ENCODE measurements around the gene PCMT1. TPM values are rescaled to one million over a fixed set of nuclear protein-coding genes. Genes with fewer than 3 reads are reported as not detected.

Gene PCMT1
- total and polyA plus RNA-seq, 10 of the 15 experiments (the other 5 are each of a cell fraction or from before 2014, with no cell fraction given) = 48.5 to 126 (median 81.2) TPM

DNA sequence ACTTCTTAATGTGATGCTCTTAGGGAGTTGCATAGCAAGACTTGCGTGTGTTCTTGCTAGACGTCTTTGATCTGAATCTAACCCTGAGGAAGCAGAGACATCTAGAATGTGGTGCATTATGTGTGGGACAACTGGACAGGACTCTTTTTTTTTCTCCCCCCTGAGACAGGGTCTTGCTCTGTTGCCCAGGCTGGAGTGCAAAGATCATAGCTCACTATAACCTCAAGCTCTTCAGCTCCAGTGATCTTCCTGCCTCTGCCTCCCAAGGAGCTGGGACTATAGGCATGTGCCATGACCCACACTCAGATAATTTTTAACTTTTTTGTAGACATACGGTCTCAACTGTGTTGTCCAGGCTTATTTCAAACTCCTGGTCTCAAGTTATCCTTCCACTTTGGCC lies 34.0 kb downstream of the PCMT1 start:
- Histone ChIP-seq H3K4me3 (no peak overlapping the region), H3K9ac (ENCODE audit: control insufficient read depth, insufficient read depth, low read length) (no peak overlapping the region), H3K4me1 (ENCODE audit: control insufficient read depth, insufficient read depth, low read length) (no peaks in the 10 kb centered on the region), H3K36me3 (ENCODE audit: control insufficient read depth in 2 of 2, insufficient read depth in 2 of 2, low read length in 1 of 2) (peaks cover 0 to 5% of the 10 kb centered on the region in 2 experiments; a peak in 2 of 4 replicates), H3K79me2 (ENCODE audit: control insufficient read depth, insufficient read depth, low read length) (no peaks in the 10 kb centered on the region), H3K27me3 (replicated peaks in 1 of 2; ENCODE audit: control insufficient read depth in 2 of 2, insufficient read depth in 2 of 2, low read length in 1 of 2) (no peaks in the 10 kb centered on the region), H3K9me3 (replicated peaks; ENCODE audit: control insufficient read depth, insufficient read depth, low read length) (no peaks in the 10 kb centered on the region), H4K20me1 (ENCODE audit: control insufficient read depth, insufficient read depth) (no peaks in the 10 kb centered on the region), H3K4me2 (ENCODE audit: control insufficient read depth, insufficient read depth) (no peak overlapping the region), H2AFZ (ENCODE audit: control insufficient read depth, low read depth, low read length) (no peak overlapping the region), H3K27ac (ENCODE audit: control insufficient read depth, insufficient read depth) (no peak overlapping the region)
- ChIA-PET POLR2A (interaction anchor here (0.7 kb wide), 1 partner anchor 35 kb away, joined by 3 read pairs; no protein-coding TSS in a partner anchor), RAD21 (ENCODE audit: unreplicated experiment) (no interaction called here), SMC1A (ENCODE audit: uncharacterized antibody, unreplicated experiment) (interaction anchor here (0.7 to 1.3 kb wide), 2 partner anchors 10 to 19 kb away, joined by 3 to 4 read pairs; no protein-coding TSS in a partner anchor), CTCF (interaction anchor here (0.6 to 0.7 kb wide), 2 partner anchors 19 to 304 kb away, joined by 3 to 4 read pairs; no protein-coding TSS in a partner anchor)
- 96% methylated on average over 3 of the region's 3 CpGs for WGBS (ENCODE audit: insufficient coverage, insufficient replicate concordance, low lambda C conversion rate, missing lambda C conversion rate)
- TF ChIP-seq CTCF (IDR thresholded peaks at IDR 0.05 in 2 of 3, conservative IDR thresholded peaks at IDR 0.05 in 1 of 3; ENCODE audit: control insufficient read depth in 2 of 3, extremely low read depth in 1 of 3, insufficient read depth in 1 of 3, low read depth in 3 of 3, low read length in 3 of 3) = no peak
- no peak for TF ChIP-seq ETV6 (conservative IDR thresholded peaks at IDR 0.05 in 1 of 2, IDR thresholded peaks at IDR 0.05 in 1 of 2; ENCODE audit: borderline replicate concordance in 1 of 2, low read depth in 1 of 2)
- DNase-seq (ENCODE audit: low read depth, low spot score) = no peak
- in situ Hi-C loops (cut with MboI) (no loop called here), intact Hi-C loops (cut with micrococcal nuclease; ENCODE audit: unreplicated experiment) (no loop called here)
- FAIRE-seq = no peak
- no peak for ATAC-seq
- BruUV-seq (replicated peaks) = no TSS peak

GRCh38 chr6:149806127-149806526 lies 56.6 kb downstream of the PCMT1 start:
- Histone ChIP-seq H3K79me2 (ENCODE audit: control insufficient read depth, insufficient read depth, low read length) (no peaks in the 10 kb centered on the region), H3K4me3 (no peak overlapping the region), H3K9me3 (replicated peaks; ENCODE audit: control insufficient read depth, insufficient read depth, low read length) (no peaks in the 10 kb centered on the region), H3K4me2 (ENCODE audit: control insufficient read depth, insufficient read depth) (no peak overlapping the region), H3K9ac (ENCODE audit: control insufficient read depth, insufficient read depth, low read length) (no peak overlapping the region), H3K27ac (ENCODE audit: control insufficient read depth, insufficient read depth) (no peak overlapping the region), H3K36me3 (ENCODE audit: control insufficient read depth in 2 of 2, insufficient read depth in 2 of 2, low read length in 1 of 2) (no peaks in the 10 kb centered on the region; a peak in 1 of 4 replicates), H2AFZ (ENCODE audit: control insufficient read depth, low read depth, low read length) (no peak overlapping the region), H3K4me1 (ENCODE audit: control insufficient read depth, insufficient read depth, low read length) (no peaks in the 10 kb centered on the region), H3K27me3 (replicated peaks in 1 of 2; ENCODE audit: control insufficient read depth in 2 of 2, insufficient read depth in 2 of 2, low read length in 1 of 2) (no peaks in the 10 kb centered on the region), H4K20me1 (ENCODE audit: control insufficient read depth, insufficient read depth) (no peaks in the 10 kb centered on the region)
- ChIA-PET POLR2A (no interaction called here), CTCF (interaction anchor here (0.8 to 1.5 kb wide), 7 partner anchors 9 to 82 kb away, joined by 3 to 7 read pairs (median 3); no protein-coding TSS in a partner anchor), RAD21 (ENCODE audit: unreplicated experiment) (no interaction called here), SMC1A (ENCODE audit: uncharacterized antibody, unreplicated experiment) (interaction anchor here (0.6 to 1.2 kb wide), 2 partner anchors 10 to 237 kb away, joined by 3 read pairs; no protein-coding TSS in a partner anchor)
- no peak for TF ChIP-seq CREB1 (IDR thresholded peaks at IDR 0.05; ENCODE audit: low read depth)
- no peak for TF ChIP-seq ZZZ3 (IDR thresholded peaks at IDR 0.05; ENCODE audit: control insufficient read depth, insufficient read length, low read depth)
- TF ChIP-seq SPI1 (IDR thresholded peaks at IDR 0.05; ENCODE audit: borderline replicate concordance, insufficient read depth, low read depth, low read length) = peak; percentile 55
- no peak for TF ChIP-seq TCF3 (IDR thresholded peaks at IDR 0.05; ENCODE audit: borderline replicate concordance, insufficient read depth, low read depth, low read length)
- DNase-seq (ENCODE audit: low read depth, low spot score) = no peak
- WGBS (ENCODE audit: insufficient coverage, insufficient replicate concordance, low lambda C conversion rate, missing lambda C conversion rate) = 71% methylated on average over 4 of the region's 4 CpGs
- FAIRE-seq = no peak
- ATAC-seq = no peak
- in situ Hi-C loops (cut with MboI) = no loop called here
- no TSS peak for BruUV-seq (replicated peaks)
- intact Hi-C loops (cut with micrococcal nuclease; ENCODE audit: unreplicated experiment) = no loop called here
